Smooth muscle cell (in vitro differentiated cells): ENCODE data around the gene PATJ. TPM values are rescaled to one million over a fixed set of nuclear protein-coding genes. Genes with fewer than 3 reads are reported as not detected.
"Not testable (repeated sequence)": the region's sequence is repeated elsewhere in the genome, so short reads cannot be mapped to it uniquely, and the experiment has no call there.

ENCODE experiments used
- DNase-seq: peaks from one replicate; lab custom pipeline; 2025; ENCODE audit not compliant: unreplicated experiment; lab: John Stamatoyannopoulos, UW
- H2AFZ ChIP-seq: fragments of 200-600 bp; sonication (generic); 2 replicates; pipeline ENCODE4 v1.6.0; 2016; ENCODE audit warnings: antibody characterized with exemption, low read depth, mild to moderate bottlenecking
- H3F3A ChIP-seq: fragments of 200-600 bp; sonication (generic); 2 replicates; pipeline ENCODE4 v1.6.0; 2017; ENCODE audit warnings: antibody characterized with exemption, low read depth
- H3K27ac ChIP-seq: fragments of 200-600 bp; sonication (generic); 2 replicates; pipeline ENCODE4 v1.5.1; 2016; ENCODE audit warnings: low read depth, mild to moderate bottlenecking
- H3K27me3 ChIP-seq: fragments of 200-600 bp; sonication (generic); 2 replicates; pipeline ENCODE4 v1.6.1; 2016; ENCODE audit warnings: low read depth, mild to moderate bottlenecking
- H3K36me3 ChIP-seq: fragments of 200-600 bp; sonication (generic); 2 replicates; pipeline ENCODE4 v1.5.1; 2016; ENCODE audit warnings: low read depth
- H3K4me1 ChIP-seq: fragments of 200-600 bp; sonication (generic); 2 replicates; pipeline ENCODE4 v1.5.1; 2016; ENCODE audit warnings: low read depth
- H3K4me2 ChIP-seq: fragments of 200-600 bp; sonication (generic); 2 replicates; pipeline ENCODE4 v1.6.0; 2016; ENCODE audit warnings: mild to moderate bottlenecking
- H3K4me3 ChIP-seq: fragments of 200-600 bp; sonication (generic); 2 replicates; pipeline ENCODE4 v1.5.1; 2016; ENCODE audit warnings: mild to moderate bottlenecking
- H3K79me2 ChIP-seq: fragments of 200-600 bp; sonication (generic); 2 replicates; pipeline ENCODE4 v1.6.0; 2016; ENCODE audit warnings: low read depth, mild to moderate bottlenecking
- H3K9ac ChIP-seq: fragments of 200-600 bp; sonication (generic); 2 replicates; pipeline ENCODE4 v1.6.0; 2016; ENCODE audit warnings: low read depth
- H3K9me3 ChIP-seq: fragments of 200-600 bp; sonication (generic); replicated peaks from 2 replicates; pipeline ENCODE4 v1.5.1; 2016; ENCODE audit warnings: low read depth
- H4K20me1 ChIP-seq: fragments of 200-600 bp; sonication (generic); 2 replicates; pipeline ENCODE4 v1.6.0; 2016; ENCODE audit warnings: low read depth
- CTCF ChIP-seq: fragments of 200-600 bp; sonication (generic); IDR thresholded peaks from 2 replicates; pipeline ENCODE4 v1.5.1; 2017; ENCODE audit warnings: borderline replicate concordance, mild to moderate bottlenecking, antibody characterized with exemption; ENCODE audit not compliant: insufficient read depth, poor library complexity, severe bottlenecking
- WGBS: methylation state at CpG from one replicate; pipeline ENCODE4 v1.1.7; 2016; ENCODE audit warnings: low lambda C conversion rate; 5-methylcytosine and 5-hydroxymethylcytosine counted together
- polyA plus RNA-seq: library from polyadenylated mRNA; unstranded; fragments of >200 nt; fragmentation: Nextera tagmentation; extraction: Ambion mirVana; gene quantifications from 2 replicates; pipeline ENCODE4 v1.2.1, GENCODE V29; 2016
- total RNA-seq: library from RNA; depleted of rRNA; stranded (reverse); fragments of >200 nt; gene quantifications from 2 replicates; pipeline ENCODE4 v1.2.3, GENCODE V29; 2014

The PATJ gene
- total and polyA plus RNA-seq, 2 experiments from 2014 or later: 3.5 to 12.3 TPM

- H3F3A ChIP-seq: no peaks in the 10 kb centered on the region
- H3K9me3 ChIP-seq: no peaks in the 10 kb centered on the region
- peak; percentile 37 for DNase-seq
- peak within 1 kb of the TSS; percentile 93 for H3K4me2 ChIP-seq
- peak within 1 kb of the TSS; percentile 97 for H3K4me3 ChIP-seq
- H3K4me1 ChIP-seq: peaks cover 7% of the 10 kb centered on the region
- H3K36me3 ChIP-seq: no peaks in the 10 kb centered on the region
- H3K9ac ChIP-seq: peak within 1 kb of the TSS; percentile 99
- no peak for TF ChIP-seq CTCF
- WGBS: under 1% methylated on average over 45 of the region's 45 CpGs
- H4K20me1 ChIP-seq: no peaks in the 10 kb centered on the region
- peak within 1 kb of the TSS; percentile 86 for H3K27ac ChIP-seq
- no peaks in the 10 kb centered on the region for H3K27me3 ChIP-seq
- peaks cover 37% of the 10 kb centered on the region for H3K79me2 ChIP-seq
- peak within 1 kb of the TSS; percentile 100 for H2AFZ ChIP-seq
Observed at GRCh38 chr1:61724813-61725694, 17.2 kb upstream of the PATJ start, which contains the start of gene TM2D1. TSS of gene TM2D1 (minus strand) at chr1:61725141. CDS start at chr1:61725120, 21 bp downstream.

GRCh38 chr1:61727544-61727943, 14.7 kb upstream of the PATJ start:
- Histone ChIP-seq H2AFZ (no peak overlapping the region), H3K79me2 (peaks cover 24% of the 10 kb centered on the region), H4K20me1 (no peaks in the 10 kb centered on the region), H3K9me3 (no peaks in the 10 kb centered on the region), H3K4me2 (no peak overlapping the region), H3K4me3 (no peak overlapping the region), H3K9ac (no peak overlapping the region), H3K27me3 (no peaks in the 10 kb centered on the region), H3K27ac (no peak overlapping the region), H3F3A (no peaks in the 10 kb centered on the region), H3K4me1 (peaks cover 7% of the 10 kb centered on the region), H3K36me3 (no peaks in the 10 kb centered on the region)
- 86% methylated on average over 3 of the region's 3 CpGs for WGBS
- no peak for TF ChIP-seq CTCF
- no peak for DNase-seq

- H3K9ac ChIP-seq, DNase-seq, H3K36me3 ChIP-seq, H3K27me3 ChIP-seq, H3K27ac ChIP-seq, H3F3A ChIP-seq, H3K4me2 ChIP-seq, H2AFZ ChIP-seq, H3K4me3 ChIP-seq, H3K9me3 ChIP-seq, H3K79me2 ChIP-seq, H3K4me1 ChIP-seq, H4K20me1 ChIP-seq: not testable (repeated sequence)
- 0% methylated on average over 1 of the region's 1 CpG for WGBS
Observed at GRCh38 chr1:61730679-61731078, 11.6 kb upstream of the PATJ start.

- Histone ChIP-seq H3K79me2 (no peaks in the 10 kb centered on the region), H3K9me3 (no peaks in the 10 kb centered on the region), H3K27ac (no peak overlapping the region), H2AFZ (no peak overlapping the region), H3K36me3 (no peaks in the 10 kb centered on the region), H3K4me1 (no peaks in the 10 kb centered on the region), H3F3A (no peaks in the 10 kb centered on the region), H3K4me2 (no peak overlapping the region), H3K27me3 (no peaks in the 10 kb centered on the region), H4K20me1 (no peaks in the 10 kb centered on the region), H3K4me3 (no peak overlapping the region), H3K9ac (no peak overlapping the region)
- no peak for DNase-seq
- no peak for TF ChIP-seq CTCF
- 81% methylated on average over 3 of the region's 3 CpGs for WGBS
Observed at GRCh38 chr1:61732726-61733125, 9.6 kb upstream of the PATJ start.
